Stomach (tissue), 9 donors: Measurements from ENCODE around the gene TP63. TPM values are rescaled to one million over a fixed set of nuclear protein-coding genes. Genes with fewer than 3 reads are reported as not detected.

Experiments used
- DNase-seq, 2 donors: peaks; one replicate each; pipeline versions ENCODE4 v3.0.0 to v3.0.0-alpha.2; 2013 to 2019
- H3K27ac ChIP-seq, 5 donors: fragments of 200-600 bp in 4 of 5; sonication (generic) in 4 of 5; one replicate each; pipeline ENCODE4 v1.5.1; 2013 to 2019; ENCODE audit warnings: mild to moderate bottlenecking in 1 of 5, moderate library complexity in 1 of 5
- H3K27me3 ChIP-seq, 3 donors: fragments of 200-600 bp; sonication (generic); one replicate each; pipeline ENCODE4 v1.5.1; 2017 to 2019; ENCODE audit warnings: mixed run types in 1 of 3
- H3K36me3 ChIP-seq, 4 donors: fragments of 200-600 bp; sonication (generic); 1 replicate in 3 of 4; 2 replicates in 1 of 4; pipeline ENCODE4 v1.5.1; 2016 to 2019
- H3K4me1 ChIP-seq, 4 donors: fragments of 200-600 bp; sonication (generic); one replicate each; pipeline ENCODE4 v1.5.1; 2016 to 2019
- H3K4me3 ChIP-seq, 4 donors: fragments of 200-600 bp; sonication (generic) in 3 of 4; one replicate each; pipeline ENCODE4 v1.5.1; 2016 to 2019; ENCODE audit warnings: mild to moderate bottlenecking in 1 of 4
- H3K9me3 ChIP-seq, 4 donors: fragments of 200-600 bp; sonication (generic); one replicate each; pipeline ENCODE4 v1.5.1; 2016 to 2019
- EP300 ChIP-seq: sonication (generic); formaldehyde crosslinking; IDR thresholded peaks from one replicate; pipeline ENCODE4 v1.6.1; 2017; ENCODE audit warnings: antibody characterized with exemption
- POLR2A ChIP-seq, 4 donors: fragments of 450-650 bp; IDR thresholded peaks; one replicate each; pipeline ENCODE4 v1.6.1; 2016; ENCODE audit warnings: antibody characterized with exemption in 4 of 4, control low read depth in 2 of 4, mild to moderate bottlenecking in 1 of 4, moderate library complexity in 1 of 4
- POLR2AphosphoS5 ChIP-seq, 3 donors: sonication (generic); formaldehyde crosslinking; IDR thresholded peaks; one replicate each; pipeline ENCODE4 v1.6.1; 2016; ENCODE audit warnings: antibody characterized with exemption in 3 of 3
- WGBS, 5 donors: extraction: QIAGEN DNeasy Blood & Tissue Kit in 3 of 5; methylation state at CpG; one replicate each; pipeline versions ENCODE4 v1.1.5 to v1.1.7; 2013 to 2018; 5-methylcytosine and 5-hydroxymethylcytosine counted together
- intact Hi-C: fragments of 100-400 bp; cut with DNase I; formaldehyde crosslinking; loops from one replicate; pipeline ENCODE4 v1.15.1; 2023; ENCODE audit warnings: low total_unique reads
- polyA plus RNA-seq, 3 donors: library from polyadenylated mRNA; stranded (reverse); fragments of 200-250 nt; gene quantifications; one replicate each; pipeline ENCODE4 v1.2.3, GENCODE V29; 2013
- small RNA-seq, 4 donors: library from RNA; depleted of rRNA; stranded (forward); fragments of <200 nt; gene quantifications; one replicate each; pipeline ENCODE3, GENCODE V24; 2016
- total RNA-seq, 5 donors: library from RNA; depleted of rRNA; stranded (reverse); fragments of >200 nt; gene quantifications; one replicate each; pipeline versions ENCODE4 v1.1.0 to v1.2.3, GENCODE V29; 2014 to 2016
- TF ChIP-seq, protein P1 (sequence below), 7 experiments: fragments of 450-650 bp in 4 of 7; fragments of 200-600 bp in 3 of 7; sonication (generic) in 3 of 7; IDR thresholded peaks; one replicate each; pipeline ENCODE4 v1.5.1; 2016 to 2019; ENCODE audit warnings: antibody characterized with exemption in 7 of 7, control low read depth in 2 of 7, mild to moderate bottlenecking in 1 of 7
- donor health status: healthy with polysubstance abuse.
- donor health status: Bipolar disorder and iron deficiency.
- donor health status: healthy.

The TP63 gene
- total and polyA plus RNA-seq, 8 donors: 0.15 to 25.6 (median 0.55) TPM; not detected in 5

DNA sequence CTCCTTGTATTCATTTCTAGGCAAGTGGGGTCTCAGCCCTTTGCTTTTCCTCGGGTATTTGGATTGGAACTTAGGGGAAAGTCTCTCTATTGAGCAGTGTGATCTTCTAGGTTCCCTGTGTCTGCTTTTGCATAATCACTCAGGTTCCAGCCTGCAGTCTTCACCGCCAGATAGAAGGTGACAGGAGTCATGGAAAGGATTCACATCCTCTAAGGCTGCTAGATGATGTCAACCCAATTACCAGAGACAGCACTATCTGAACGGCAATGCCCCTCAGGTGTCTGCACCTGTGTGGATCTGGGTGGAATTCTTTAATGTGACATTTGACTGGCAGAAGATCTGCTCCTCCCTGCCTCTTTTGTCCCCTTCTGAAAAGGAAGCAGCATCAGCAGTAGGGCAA lies 311.8 kb downstream of the TP63 start:
- intact Hi-C loops: loop anchor here (10.0 kb wide), 1 partner anchor 668 kb away; no protein-coding TSS in a partner anchor
- TF ChIP-seq, protein P1, sequence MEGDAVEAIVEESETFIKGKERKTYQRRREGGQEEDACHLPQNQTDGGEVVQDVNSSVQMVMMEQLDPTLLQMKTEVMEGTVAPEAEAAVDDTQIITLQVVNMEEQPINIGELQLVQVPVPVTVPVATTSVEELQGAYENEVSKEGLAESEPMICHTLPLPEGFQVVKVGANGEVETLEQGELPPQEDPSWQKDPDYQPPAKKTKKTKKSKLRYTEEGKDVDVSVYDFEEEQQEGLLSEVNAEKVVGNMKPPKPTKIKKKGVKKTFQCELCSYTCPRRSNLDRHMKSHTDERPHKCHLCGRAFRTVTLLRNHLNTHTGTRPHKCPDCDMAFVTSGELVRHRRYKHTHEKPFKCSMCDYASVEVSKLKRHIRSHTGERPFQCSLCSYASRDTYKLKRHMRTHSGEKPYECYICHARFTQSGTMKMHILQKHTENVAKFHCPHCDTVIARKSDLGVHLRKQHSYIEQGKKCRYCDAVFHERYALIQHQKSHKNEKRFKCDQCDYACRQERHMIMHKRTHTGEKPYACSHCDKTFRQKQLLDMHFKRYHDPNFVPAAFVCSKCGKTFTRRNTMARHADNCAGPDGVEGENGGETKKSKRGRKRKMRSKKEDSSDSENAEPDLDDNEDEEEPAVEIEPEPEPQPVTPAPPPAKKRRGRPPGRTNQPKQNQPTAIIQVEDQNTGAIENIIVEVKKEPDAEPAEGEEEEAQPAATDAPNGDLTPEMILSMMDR (IDR thresholded peaks at IDR 0.05): no peak
- no peak overlapping the region for H3K4me3 ChIP-seq
- peak overlapping the region in 3 of 5 donors; percentile 24 to 74 (median 34) for H3K27ac ChIP-seq
- 85 to 96% (median 93%) methylated on average over 3 of the region's 3 CpGs for WGBS, 5 donors
- H3K9me3 ChIP-seq: no peaks in the 10 kb centered on the region
- no peaks in the 10 kb centered on the region for H3K27me3 ChIP-seq
- H3K36me3 ChIP-seq: no peaks in the 10 kb centered on the region
- DNase-seq: no peak
- peaks cover 0 to 35% (median 9%) of the 10 kb centered on the region in 4 donors for H3K4me1 ChIP-seq

DNA sequence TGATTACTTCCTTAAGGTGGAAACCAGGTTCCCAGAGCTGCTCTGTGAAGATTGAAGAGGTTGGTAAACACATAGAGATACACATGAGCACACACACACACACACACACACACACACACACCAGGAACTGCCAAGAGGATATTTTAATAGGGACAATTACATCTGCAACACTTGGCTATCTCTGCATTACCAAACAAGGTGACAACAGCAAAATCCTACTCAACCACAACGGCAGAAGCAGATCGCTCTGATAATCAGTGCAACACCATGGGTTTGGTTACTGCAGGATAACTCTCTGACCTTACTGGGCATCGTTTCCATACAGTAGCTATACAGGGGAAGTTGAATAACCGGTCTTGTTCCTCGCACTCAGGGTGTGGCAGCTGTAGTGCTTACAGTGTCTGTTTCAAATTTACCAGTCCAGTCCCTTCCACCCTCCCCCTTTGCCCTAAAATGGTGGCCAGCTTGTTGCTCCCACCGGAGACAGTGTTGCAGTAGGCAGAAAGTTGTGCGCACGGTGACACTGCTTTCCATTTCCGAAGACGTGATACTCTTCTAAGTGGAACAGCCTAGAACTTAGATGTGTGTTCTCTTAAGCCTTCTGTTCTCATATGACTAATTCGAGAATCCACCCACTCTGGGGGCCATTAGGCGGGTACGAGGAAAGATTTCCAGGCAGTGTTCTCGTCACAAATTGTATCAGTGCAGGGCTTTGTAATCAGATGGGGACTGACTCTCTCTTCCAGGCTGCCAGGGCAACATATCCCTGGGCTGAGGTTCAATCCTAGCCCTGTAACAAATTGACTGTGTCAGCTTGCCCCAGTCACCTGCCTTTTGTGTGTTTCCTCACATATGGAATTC lies 313.3 kb downstream of the TP63 start:
- Histone ChIP-seq H3K4me1 (peaks cover 0 to 35% (median 9%) of the 10 kb centered on the region in 4 donors), H3K9me3 (no peaks in the 10 kb centered on the region), H3K27ac (peak overlapping the region; percentile 22 to 75 (median 51)), H3K36me3 (no peaks in the 10 kb centered on the region), H3K27me3 (no peaks in the 10 kb centered on the region), H3K4me3 (no peak overlapping the region)
- TF ChIP-seq POLR2AphosphoS5 (IDR thresholded peaks at IDR 0.05): peak in 2 of 3 donors; percentile 55 to 63
- TF ChIP-seq EP300: no peak
- WGBS, 5 donors: 48 to 64% (median 55%) methylated on average over 14 of the region's 14 CpGs
- DNase-seq: peak; percentile 74 to 85
- intact Hi-C loops: loop anchor here (10.0 kb wide), 1 partner anchor 670 kb away; no protein-coding TSS in a partner anchor

DNA sequence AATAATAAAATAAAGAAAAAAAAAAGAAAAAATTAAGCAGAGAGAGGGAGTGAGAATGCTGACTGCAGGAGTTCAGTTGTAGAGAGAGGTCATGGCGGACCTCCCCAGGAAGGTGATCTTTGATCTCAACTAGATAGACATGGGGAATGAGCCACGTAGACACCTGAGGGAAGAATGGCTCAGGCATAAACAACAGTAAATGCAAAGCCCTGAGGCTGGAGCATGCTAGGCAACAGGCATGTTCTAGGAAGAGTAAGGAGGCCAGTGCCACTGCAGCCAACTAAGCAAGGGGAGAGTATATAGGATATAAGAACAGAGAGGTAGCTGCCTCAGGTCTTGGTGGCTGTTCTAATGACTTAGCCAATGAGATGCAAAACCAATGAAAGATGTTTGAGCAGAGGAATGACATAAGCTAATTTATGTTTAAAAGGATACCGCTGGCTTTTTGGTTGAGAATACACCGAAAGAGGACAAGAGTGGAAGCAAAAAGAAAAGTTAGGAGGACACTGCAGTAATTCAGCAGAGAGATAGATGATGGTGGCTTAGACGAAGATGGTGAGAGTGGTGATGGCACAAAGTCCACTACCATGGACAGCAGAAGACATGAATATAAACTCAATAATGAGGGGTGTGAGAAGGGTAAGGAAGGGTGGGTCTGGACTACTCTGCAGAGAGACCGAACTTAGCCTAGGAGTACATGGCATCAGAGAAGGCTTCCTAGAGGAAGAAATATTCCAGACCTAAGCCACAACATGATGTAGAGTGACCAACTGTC lies 314.9 kb downstream of the TP63 start:
- intact Hi-C loops: loop anchor here (10.0 kb wide), 1 partner anchor 671 kb away; no protein-coding TSS in a partner anchor
- TF ChIP-seq POLR2A (IDR thresholded peaks at IDR 0.05) (no peak), EP300 (no peak)
- WGBS, 5 donors: 92 to 97% (median 96%) methylated on average over 6 of the region's 6 CpGs
- peaks cover 0 to 27% (median 5%) of the 10 kb centered on the region in 4 donors for H3K4me1 ChIP-seq
- no peak for DNase-seq
- H3K27me3 ChIP-seq: no peaks in the 10 kb centered on the region
- no peaks in the 10 kb centered on the region for H3K36me3 ChIP-seq
- no peak overlapping the region for H3K4me3 ChIP-seq
- H3K27ac ChIP-seq: no peak overlapping the region
- no peaks in the 10 kb centered on the region for H3K9me3 ChIP-seq

Small RNAs within 50 kb of the gene (small RNA-seq; reads per million reads assigned to genes)
- 0 reads per million in 4 donors for gene AC078809.1
- gene MIR944: 0 to 0.46 (median 0.20) reads per million in 4 donors
